NCI-H345 treated with DMSO at 0.1 percent for 48 hours (cell line): Measurements from ENCODE around the gene VDR.
"Not testable (repeated sequence)": the region's sequence is repeated elsewhere in the genome, so short reads cannot be mapped to it uniquely, and the experiment has no call there.

Source experiments
- DNase-seq: peaks from one replicate; lab custom pipeline; 2025; ENCODE audit not compliant: unreplicated experiment; lab: John Stamatoyannopoulos, UW

VDR gene

GRCh38 chr12:47816403-47817271 is 88.2 kb downstream of the VDR start:
- DNase-seq, result no peak

GRCh38 chr12:47815447-47815846 is 89.3 kb downstream of the VDR start:
- DNase-seq, result not testable (repeated sequence)

DNA sequence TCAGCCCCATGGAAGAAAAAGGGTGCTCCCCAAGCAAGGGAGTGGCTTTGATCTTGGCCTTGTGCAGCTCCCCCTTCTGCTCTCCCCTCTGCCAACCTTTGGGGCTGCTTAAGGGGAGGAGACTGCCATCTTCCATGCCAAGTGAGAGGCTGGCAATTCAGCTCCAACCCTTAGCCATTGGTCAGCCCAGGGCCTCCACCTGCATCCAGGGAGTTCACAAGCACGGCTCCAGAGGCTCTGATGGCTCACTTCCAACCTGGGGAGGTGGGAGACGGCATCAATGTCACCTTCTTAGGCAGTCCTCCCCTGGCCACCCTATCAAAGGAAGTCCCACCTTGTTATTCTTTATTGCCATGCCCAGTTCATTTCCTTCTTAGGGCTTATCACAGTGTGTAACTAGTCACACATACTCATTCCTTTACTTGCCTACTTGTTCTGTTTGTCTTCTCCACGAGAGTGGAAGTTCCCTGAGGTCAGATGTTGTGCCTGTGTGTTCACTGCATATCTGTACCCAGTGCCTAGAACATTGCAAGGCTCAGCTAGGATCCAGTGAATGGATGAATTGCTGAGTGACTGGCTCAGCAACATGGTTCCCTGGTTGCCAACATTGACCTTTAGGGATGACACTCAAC is 90.1 kb downstream of the VDR start:
- DNase-seq, result no peak

- no peak for DNase-seq
These were observed 91.1 kb downstream of the VDR start for GRCh38 chr12:47813511-47814196.

DNA sequence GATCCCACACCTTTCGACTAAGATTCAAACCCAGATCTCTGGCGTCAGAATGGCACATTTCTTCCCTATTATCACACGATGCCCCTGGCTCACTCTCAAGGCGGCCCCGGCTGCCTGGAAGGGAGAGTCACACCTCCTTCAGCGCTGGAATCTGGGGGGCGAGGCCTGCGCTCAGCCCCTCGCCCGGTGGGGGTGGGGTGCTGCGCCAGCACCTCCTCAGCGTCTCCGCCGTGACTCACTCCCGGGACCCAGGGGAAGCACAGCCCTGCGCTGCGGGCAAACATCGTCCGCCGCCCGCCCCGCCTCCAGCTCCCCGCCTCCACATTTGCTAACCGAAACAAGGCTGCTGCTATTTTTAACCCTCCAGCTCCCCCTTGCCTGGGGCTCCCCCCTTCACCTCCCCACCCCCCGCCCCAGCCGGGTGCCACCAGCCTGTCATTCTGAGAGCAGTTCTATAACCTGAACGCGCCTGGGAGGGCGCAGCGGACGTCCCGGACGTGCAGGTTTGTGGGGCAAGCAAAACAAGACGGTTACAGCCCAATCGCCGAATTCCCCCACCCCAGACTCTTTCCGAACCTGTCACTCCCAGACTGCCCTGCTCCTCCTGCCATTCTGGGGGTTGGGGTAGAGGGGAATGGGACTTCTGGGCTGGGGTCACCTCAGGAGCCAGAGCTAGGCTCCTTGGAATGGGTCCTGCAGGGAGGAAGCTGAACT is 91.8 kb downstream of the VDR start:
- no peak for DNase-seq

DNA sequence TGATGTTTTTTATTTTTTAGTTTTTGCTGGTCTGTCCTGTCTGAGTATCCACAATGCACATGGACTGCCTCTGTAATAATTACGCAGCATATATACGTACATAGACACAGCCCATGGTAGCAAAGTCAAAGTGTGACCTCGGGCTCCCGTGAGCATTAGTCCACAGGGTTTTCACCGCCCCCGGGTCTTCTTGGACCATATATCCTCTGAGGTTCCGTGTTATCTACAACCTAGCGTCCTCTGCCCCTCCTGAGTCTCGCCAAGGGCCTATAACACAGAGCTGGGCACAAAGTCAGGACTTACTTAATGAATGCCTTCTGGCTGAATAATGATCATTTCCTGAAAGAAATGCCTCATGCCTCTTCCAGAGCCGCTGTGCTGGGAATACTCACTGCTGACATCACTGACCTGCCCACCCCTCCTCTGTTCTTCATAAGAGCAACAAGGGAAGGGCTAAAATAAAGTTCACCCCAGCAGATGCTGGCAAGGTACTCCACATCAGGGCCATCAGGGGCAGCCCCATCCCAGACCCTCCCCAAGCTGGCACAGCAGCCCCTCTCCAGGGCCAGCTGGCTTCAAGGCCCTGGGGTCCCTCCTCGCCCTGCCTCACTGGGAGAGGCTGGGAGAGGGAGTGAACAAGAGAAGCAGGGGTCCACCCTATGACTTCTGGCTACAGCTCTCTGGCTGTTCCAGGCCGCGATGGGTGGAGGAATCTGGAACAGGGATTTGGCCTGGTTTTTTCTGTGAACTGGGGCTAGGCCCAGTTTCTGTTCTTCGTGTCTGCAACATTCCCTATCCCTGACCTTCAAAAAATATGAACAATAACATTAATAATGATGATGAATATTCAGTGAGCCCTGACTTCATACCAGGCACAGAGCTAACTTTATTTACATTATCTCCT is 93.0 kb downstream of the VDR start:
- no peak for DNase-seq

- no peak for DNase-seq
These were observed 93.8 kb downstream of the VDR start for GRCh38 chr12:47811072-47811396.

DNA sequence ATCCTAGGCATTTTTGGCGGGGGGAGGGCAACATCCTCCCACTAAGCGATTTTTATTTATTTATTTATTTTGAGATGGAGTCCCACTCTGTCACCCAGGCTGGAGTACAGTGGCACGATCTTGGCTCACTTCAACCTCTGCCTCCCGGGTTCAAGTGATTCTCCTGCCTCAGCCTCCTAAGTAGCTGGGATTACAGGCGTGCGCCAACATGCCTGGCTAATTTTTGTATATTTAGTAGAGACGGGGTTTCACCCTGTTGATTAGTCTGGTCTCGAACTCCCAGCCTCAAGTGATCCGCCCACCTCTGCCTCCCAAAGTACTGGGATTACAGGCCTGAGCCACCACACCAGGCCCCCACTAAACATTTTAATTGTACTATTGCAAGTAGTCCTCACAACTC is 95.3 kb downstream of the VDR start:
- not testable (repeated sequence) for DNase-seq

DNA sequence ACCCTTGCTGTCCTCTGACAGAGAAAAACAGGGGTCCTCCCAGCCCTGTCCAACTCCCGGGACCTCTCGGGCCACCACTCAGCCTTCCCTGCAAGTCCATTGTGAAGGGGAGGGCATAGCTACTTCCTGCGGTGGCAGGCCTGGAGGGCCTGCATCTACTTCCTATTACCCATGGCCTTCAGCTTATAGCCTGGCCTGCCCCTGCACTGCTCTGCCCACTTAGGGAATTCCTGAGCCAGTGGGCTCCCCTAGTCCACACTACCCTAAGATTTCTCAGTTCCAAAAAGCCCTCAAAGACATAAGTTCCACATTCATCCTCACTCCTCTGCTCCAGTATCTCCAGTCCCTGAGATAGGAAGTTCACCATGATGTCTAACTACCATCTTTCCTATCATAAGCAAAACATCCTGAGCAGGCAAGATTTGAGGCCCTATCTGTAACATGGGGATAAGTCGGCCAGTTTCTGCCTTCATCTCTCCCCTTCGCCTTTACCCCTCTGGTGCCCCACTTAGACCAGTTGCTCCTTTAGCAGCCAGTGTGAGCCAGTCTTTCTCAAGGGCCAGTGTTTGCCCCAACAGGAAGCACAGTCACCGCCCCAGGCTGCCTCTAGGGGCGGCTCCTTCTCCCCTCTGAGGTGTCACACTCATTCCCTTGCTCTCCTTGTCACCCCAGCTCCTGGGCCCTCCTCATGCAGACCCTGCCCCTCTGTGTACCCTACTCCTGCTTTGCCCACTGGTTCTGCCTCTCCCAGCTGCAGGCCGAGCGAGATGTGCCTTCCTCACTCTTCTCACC is 96.0 kb downstream of the VDR start:
- DNase-seq, result no peak

DNA sequence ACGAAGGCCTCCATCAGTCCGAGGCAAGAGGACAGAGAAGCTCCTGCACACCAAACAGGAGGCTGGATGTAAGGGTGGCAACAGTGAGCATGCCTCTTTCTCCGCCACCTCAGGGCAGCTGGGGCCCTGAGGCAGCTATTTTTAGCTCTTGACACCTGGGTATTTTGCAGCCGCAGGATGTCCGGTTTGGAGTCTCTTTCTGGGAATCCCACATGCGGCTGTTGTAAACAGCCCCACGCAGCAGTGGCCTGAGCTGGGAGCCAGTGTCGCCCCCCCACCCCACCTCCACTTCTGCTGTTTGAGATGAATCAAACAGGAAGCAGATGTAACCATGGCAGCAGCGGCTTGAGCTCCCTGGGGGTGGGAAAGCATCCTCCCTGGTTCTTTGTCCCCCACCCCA is 96.7 kb downstream of the VDR start:
- DNase-seq, result no peak

DNA sequence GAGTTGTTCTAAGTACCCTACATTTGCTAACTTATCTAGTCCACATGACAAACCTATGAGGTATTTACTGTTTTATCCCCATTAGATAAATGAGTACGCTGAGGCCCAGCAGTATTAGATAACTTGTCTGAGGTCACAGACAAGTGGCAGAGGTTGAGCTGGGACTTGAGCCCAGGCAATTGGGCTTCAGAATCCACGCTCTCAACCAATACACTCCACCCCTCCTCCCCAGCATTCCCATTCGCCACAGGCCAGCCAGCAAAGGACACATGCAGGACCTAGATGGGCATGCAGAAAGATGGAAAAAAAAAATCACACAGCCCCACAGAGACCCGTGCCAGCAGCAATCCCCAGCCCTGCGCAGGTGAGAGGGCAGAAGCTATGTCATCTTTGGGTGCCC is 97.5 kb downstream of the VDR start:
- DNase-seq, result no peak

DNA sequence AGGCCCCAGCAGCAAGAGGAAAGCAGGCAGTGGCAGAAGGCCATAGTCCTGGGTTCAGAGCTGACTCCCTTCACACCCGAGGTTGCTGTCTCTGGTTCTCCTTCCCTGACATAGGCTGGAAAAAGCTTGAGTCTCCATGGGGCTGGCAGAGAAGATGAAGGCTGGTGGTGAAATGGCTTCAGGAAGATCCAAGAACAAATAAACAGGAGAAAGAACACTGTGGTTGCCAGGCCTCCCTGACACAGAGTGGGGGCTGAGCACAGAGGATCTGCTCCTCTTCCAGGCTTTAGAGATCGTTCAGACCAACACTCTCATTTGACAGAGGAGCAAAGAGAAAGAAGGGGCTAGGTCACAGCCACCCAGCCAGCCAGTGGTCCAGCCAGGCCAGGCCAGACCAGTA is 99.4 kb downstream of the VDR start:
- no peak for DNase-seq

GRCh38 chr12:47804171-47804570 is 100.6 kb downstream of the VDR start:
- no peak for DNase-seq

DNA sequence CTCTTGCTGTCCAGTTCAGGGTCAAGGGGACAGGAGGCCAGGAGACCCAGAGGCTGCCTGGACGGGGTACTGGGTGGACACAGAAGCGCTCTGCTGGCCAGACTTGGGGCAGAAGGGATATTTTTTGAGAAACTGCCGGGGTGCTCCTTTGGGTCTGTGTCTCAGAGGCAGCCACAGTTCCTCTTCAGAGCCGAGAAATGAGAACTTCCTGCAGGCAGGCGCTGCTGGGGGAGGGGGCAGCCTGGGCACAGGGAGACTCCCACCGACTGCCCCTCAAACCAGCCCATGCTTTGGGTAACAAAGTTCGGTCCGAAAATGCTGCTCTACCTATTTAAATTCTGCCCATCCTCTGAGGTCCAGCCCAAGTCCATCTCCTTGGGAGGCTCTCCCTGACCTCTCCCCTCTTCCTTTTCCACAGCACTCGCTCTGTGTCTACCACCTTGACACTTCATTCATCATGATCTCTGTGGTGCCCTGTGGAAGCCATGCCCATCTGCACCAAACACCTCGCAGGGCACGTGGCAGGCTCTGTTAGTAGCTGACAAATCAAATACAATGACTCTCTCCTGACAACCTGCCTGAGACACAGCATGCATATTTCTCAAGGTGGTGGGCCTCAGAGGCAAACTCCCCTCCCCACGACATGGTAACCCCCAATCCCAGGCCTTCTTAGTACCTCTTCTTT is 101.5 kb downstream of the VDR start:
- DNase-seq, result no peak

DNA sequence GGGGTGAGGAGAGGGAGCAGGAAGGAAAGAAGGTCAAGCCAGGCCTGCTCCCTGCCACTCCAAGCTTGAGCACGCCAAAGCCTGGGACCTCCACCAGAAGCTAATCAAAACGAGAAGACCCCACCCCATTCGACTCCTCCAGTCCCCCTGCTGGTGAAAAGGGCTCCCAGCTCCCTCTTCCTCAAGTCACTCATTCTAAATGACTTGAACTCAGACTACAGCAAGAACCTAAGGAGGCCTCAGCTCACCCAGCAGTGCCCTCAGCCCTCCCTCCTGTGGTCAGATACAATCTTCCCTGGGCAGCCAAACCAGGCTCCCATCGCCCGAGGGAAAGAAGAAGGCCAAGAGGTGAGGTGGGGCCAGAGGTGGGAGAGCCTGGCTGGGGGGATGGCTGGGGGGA is 102.5 kb downstream of the VDR start:
- DNase-seq, result no peak

- DNase-seq, result no peak
These were observed 102.9 kb downstream of the VDR start for GRCh38 chr12:47801904-47802246.

GRCh38 chr12:47801170-47801903 is 103.5 kb downstream of the VDR start:
- no peak for DNase-seq

DNA sequence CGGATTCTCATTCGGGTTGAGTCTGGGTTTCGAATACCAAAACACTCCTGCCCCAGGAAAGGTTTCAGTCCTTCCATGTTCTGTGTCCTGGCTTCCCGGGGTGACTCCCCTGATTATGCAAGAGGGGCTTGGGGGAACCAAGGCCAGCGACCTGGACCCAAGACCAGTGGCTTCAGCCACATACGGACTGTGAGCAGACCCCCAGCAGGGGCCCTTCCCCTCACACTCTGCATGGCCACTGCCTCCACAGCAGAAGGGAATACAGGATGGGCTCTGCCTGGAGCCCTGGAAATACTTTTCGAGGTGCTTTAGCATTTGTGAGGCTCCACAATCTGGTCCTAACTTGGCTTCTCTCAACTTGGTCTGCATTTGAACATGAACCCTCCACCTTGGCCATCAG is 104.2 kb downstream of the VDR start:
- no peak for DNase-seq
